AG08395 (cell line): ENCODE results near the gene DNM3.

Experiments used
- DNase-seq: peaks from one replicate; pipeline ENCODE4 v3.0.0; 2012; ENCODE audit warnings: mixed read lengths, low spot score

Gene DNM3

GRCh38 chr1:172397221-172397620 lies 555.9 kb downstream of the DNM3 start:
- no peak for DNase-seq

- DNase-seq, result no peak
Observed at GRCh38 chr1:172397633-172398032, 556.3 kb downstream of the DNM3 start.

GRCh38 chr1:172398193-172398592 lies 556.9 kb downstream of the DNM3 start:
- no peak for DNase-seq

GRCh38 chr1:172398970-172399755 lies 557.9 kb downstream of the DNM3 start:
- DNase-seq, result peak; percentile 90

- DNase-seq, result no peak
Observed at GRCh38 chr1:172399756-172400721, 558.7 kb downstream of the DNM3 start.

- DNase-seq, result no peak
Observed at GRCh38 chr1:172400722-172401105, 559.4 kb downstream of the DNM3 start.

- DNase-seq, result no peak
Observed at GRCh38 chr1:172401477-172401876, 560.2 kb downstream of the DNM3 start.

GRCh38 chr1:172401892-172402291 lies 560.6 kb downstream of the DNM3 start:
- no peak for DNase-seq

- DNase-seq, result no peak
Observed at GRCh38 chr1:172402878-172403569, 561.7 kb downstream of the DNM3 start.

- no peak for DNase-seq
Observed at GRCh38 chr1:172404121-172404520, 562.8 kb downstream of the DNM3 start.

- DNase-seq, result no peak
Observed at GRCh38 chr1:172405912-172406311, 564.6 kb downstream of the DNM3 start.

- no peak for DNase-seq
Observed at GRCh38 chr1:172406968-172407367, 565.7 kb downstream of the DNM3 start.

GRCh38 chr1:172408958-172409357 lies 567.7 kb downstream of the DNM3 start:
- DNase-seq, result peak; percentile 65

- no peak for DNase-seq
Observed at GRCh38 chr1:172410027-172410426, 568.7 kb downstream of the DNM3 start.

GRCh38 chr1:172411791-172412338 lies 570.6 kb downstream of the DNM3 start:
- DNase-seq, result no peak

- peak; percentile 34 for DNase-seq
Observed at GRCh38 chr1:172414331-172414730, 573.0 kb downstream of the DNM3 start.

- no peak for DNase-seq
Observed at GRCh38 chr1:172416496-172417035, 575.3 kb downstream of the DNM3 start.

- DNase-seq, result no peak
Observed at GRCh38 chr1:172417557-172417956, 576.3 kb downstream of the DNM3 start.

GRCh38 chr1:172420385-172420784 lies 579.1 kb downstream of the DNM3 start, which contains the start of gene C1orf105:
TSS of gene C1orf105 (plus strand) at chr1:172420685. CDS start at chr1:172420886, 201 bp downstream.
- DNase-seq, result no peak

GRCh38 chr1:172421974-172422604 lies 580.8 kb downstream of the DNM3 start:
- no peak for DNase-seq

GRCh38 chr1:172423336-172423735 lies 582.0 kb downstream of the DNM3 start:
- DNase-seq, result no peak
